GM18867 (cell line): ENCODE measurements around the gene MARCHF5.
"Not testable (repeated sequence)": the region's sequence is repeated elsewhere in the genome, so short reads cannot be mapped to it uniquely, and the experiment has no call there.

ENCODE experiments used
- ATAC-seq: cut with Tn5 transposase; IDR thresholded peaks from one replicate; pipeline ENCODE4 v1.9.1; 2021; ENCODE audit warnings: mild to moderate bottlenecking, moderate library complexity; ENCODE audit not compliant: unreplicated experiment

Gene MARCHF5

DNA sequence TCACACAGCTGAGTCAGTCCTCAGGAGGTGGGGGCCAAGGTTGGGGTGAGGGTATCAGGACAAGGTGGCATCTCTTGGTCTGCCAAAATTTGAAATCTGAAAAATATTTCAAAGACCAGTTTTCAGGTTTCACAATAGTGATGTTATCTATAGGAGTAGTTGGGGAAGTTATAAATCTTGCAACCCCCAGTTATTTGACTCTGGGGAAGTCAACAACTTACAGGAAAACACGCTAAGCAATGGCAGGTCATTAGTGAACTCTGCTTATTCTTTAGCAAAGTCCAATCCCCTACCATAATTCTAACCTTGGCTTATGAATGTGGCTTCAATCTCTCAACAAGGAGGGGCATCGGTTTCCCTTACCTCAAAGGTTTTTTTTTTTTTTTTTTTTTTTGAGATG, 94.9 kb downstream of the MARCHF5 start:
- no peak for ATAC-seq

- no peak for ATAC-seq
Measured at GRCh38 chr10:92387289-92387940, 96.4 kb downstream of the MARCHF5 start.

DNA sequence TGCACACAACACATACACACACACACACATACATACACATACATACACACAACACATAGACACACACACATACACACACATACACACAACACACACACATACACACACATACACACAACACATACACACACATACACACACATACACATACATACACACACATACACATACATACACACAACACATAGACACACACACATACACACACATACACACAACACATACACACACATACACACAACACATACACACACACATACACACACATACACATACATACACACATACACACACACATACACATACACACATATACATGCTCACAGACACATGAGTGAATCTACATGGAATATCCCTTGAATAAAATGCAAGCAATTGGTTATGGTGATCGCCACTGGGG, 102.2 kb downstream of the MARCHF5 start:
- ATAC-seq = not testable (repeated sequence)

DNA sequence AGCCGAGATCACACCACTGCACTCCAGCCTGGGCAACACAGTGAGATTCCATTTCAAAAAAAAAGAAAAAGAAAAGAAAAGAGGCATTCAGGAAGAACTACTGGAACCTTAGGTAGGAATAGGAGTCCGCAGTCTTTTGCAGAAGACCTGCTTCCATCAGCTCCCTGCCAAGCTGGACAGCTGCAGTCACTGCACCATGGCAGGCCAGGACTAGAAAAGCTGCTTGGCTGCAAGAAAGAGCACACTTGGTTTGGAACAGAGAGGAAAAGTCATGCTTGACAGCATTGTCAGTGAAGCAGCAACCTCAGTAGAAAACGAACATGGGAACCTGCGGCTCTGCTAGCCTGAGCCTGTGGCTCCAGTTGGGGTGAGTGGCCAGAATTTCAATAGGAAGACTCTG, 104.3 kb downstream of the MARCHF5 start:
- no peak for ATAC-seq

DNA sequence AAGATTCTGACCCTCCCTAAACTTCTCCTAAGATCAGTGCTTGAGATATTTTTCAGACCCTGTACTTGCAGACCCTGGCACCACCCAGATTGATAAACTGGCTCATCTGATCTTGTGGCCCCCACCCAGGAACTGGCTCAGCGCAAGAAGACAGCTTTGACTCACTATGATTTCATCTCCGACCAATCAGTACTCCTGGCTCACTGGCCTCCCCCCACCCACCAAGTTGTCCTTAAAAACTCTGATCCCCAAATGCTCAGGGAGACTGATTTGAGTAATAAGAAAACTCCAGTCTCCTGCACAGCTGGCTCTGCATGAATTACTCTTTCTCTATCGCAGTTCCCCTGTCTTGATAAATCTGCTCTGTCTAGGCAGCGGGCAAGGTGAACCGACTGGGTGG, 111.3 kb downstream of the MARCHF5 start:
- not testable (repeated sequence) for ATAC-seq
